ENCODE measurements around the gene PPP1R15B.

Gene PPP1R15B

GRCh38 chr1:204361781-204362180 is 49.8 kb downstream of the PPP1R15B start:
- no peak for DNase-seq

GRCh38 chr1:204361341-204361771 is 50.3 kb downstream of the PPP1R15B start:
- DNase-seq = no peak

- DNase-seq = no peak
These were observed 51.3 kb downstream of the PPP1R15B start for GRCh38 chr1:204360314-204360713.

- DNase-seq = no peak
These were observed 52.0 kb downstream of the PPP1R15B start, which contains the start of gene PLEKHA6 for GRCh38 chr1:204359474-204360255. Gene PLEKHA6 (minus strand): TSS chr1:204359929. CDS start chr1:204273727, 86,202 bp downstream.

GRCh38 chr1:204359131-204359473 is 52.5 kb downstream of the PPP1R15B start:
- DNase-seq = no peak

GRCh38 chr1:204358605-204359004 is 53.0 kb downstream of the PPP1R15B start:
- no peak for DNase-seq

GRCh38 chr1:204357551-204358490 is 53.8 kb downstream of the PPP1R15B start:
- no peak for DNase-seq

- no peak for DNase-seq
These were observed 54.6 kb downstream of the PPP1R15B start for GRCh38 chr1:204356997-204357396.

- no peak for DNase-seq
These were observed 55.7 kb downstream of the PPP1R15B start for GRCh38 chr1:204355913-204356312.

- DNase-seq = no peak
These were observed 57.0 kb downstream of the PPP1R15B start for GRCh38 chr1:204354579-204354978.

All from CD4-positive, alpha-beta T cell treated with Interleukin-15 for 1 hour (primary cell).